Measurements from ENCODE around the gene GAA.

- TF ChIP-seq CTCF (IDR thresholded peaks at IDR 0.05) (no peak), EZH2 (IDR thresholded peaks at IDR 0.05) (no peak)
Measured at GRCh38 chr17:80126449-80126715, 25.0 kb downstream of the GAA start.
